Left forelimb (tissue), 1 donor: ENCODE measurements around the gene SIRPB2.

Experiments used
- DNase-seq: peaks from one replicate; pipeline ENCODE4 v3.0.0-alpha.2; 2018; ENCODE audit warnings: low spot score

Gene SIRPB2

GRCh38 chr20:1471242-1471641, 20.0 kb downstream of the SIRPB2 start:
- DNase-seq: no peak

GRCh38 chr20:1469925-1470571, 21.2 kb downstream of the SIRPB2 start:
- no peak for DNase-seq

- no peak for DNase-seq
Measured at GRCh38 chr20:1469306-1469905, 21.8 kb downstream of the SIRPB2 start.

GRCh38 chr20:1468117-1468624, 23.0 kb downstream of the SIRPB2 start:
- DNase-seq: no peak

GRCh38 chr20:1467355-1468116, 23.7 kb downstream of the SIRPB2 start:
- DNase-seq: no peak

- no peak for DNase-seq
Measured at GRCh38 chr20:1467082-1467354, 24.2 kb downstream of the SIRPB2 start.

- DNase-seq: peak; percentile 98
Measured at GRCh38 chr20:1466211-1467081, 24.8 kb downstream of the SIRPB2 start, which contains the start of gene NSFL1C. NSFL1C (minus strand) TSS chr20:1466849; CDS start chr20:1466824, 25 bp downstream.

- no peak for DNase-seq
Measured at GRCh38 chr20:1465470-1466210, 25.6 kb downstream of the SIRPB2 start.

- DNase-seq: no peak
Measured at GRCh38 chr20:1463971-1464570, 27.1 kb downstream of the SIRPB2 start.

GRCh38 chr20:1462834-1463233, 28.4 kb downstream of the SIRPB2 start:
- no peak for DNase-seq

- no peak for DNase-seq
Measured at GRCh38 chr20:1462001-1462400, 29.2 kb downstream of the SIRPB2 start.

- DNase-seq: peak; percentile 8
Measured at GRCh38 chr20:1460275-1460674, 30.9 kb downstream of the SIRPB2 start.

GRCh38 chr20:1457992-1458391, 33.2 kb downstream of the SIRPB2 start:
- no peak for DNase-seq

- no peak for DNase-seq
Measured at GRCh38 chr20:1456300-1456699, 34.9 kb downstream of the SIRPB2 start.

- no peak for DNase-seq
Measured at GRCh38 chr20:1450926-1451491, 40.2 kb downstream of the SIRPB2 start.

- DNase-seq: no peak
Measured at GRCh38 chr20:1449370-1449769, 41.9 kb downstream of the SIRPB2 start.

- no peak for DNase-seq
Measured at GRCh38 chr20:1448081-1448620, 43.1 kb downstream of the SIRPB2 start.

- no peak for DNase-seq
Measured at GRCh38 chr20:1446536-1446935, 44.7 kb downstream of the SIRPB2 start.

- no peak for DNase-seq
Measured at GRCh38 chr20:1443085-1443484, 48.1 kb downstream of the SIRPB2 start.

GRCh38 chr20:1442304-1442703, 48.9 kb downstream of the SIRPB2 start:
- DNase-seq: no peak
